H1 (cell line): ENCODE results near the gene ADGRD2. TPM values are rescaled to one million over a fixed set of nuclear protein-coding genes. Genes with fewer than 3 reads are reported as not detected.

Experiments used
- CTCF ChIA-PET: fragments of 300-600 bp; sonication (Branson Sonifier 250); formaldehyde crosslinking; loops from one replicate; lab custom pipeline; 2021; ENCODE audit not compliant: partially characterized antibody; lab: Charles Lee
- POLR2A ChIA-PET: fragments of 300-600 bp; sonication (Branson Sonifier 250); formaldehyde crosslinking; loops from one replicate; lab custom pipeline; 2021; ENCODE audit warnings: inconsistent platforms; ENCODE audit not compliant: partially characterized antibody; lab: Charles Lee
- DNase-seq, 2 experiments: peaks; one replicate each; pipeline versions ENCODE4 v3.0.0 to v3.0.0-alpha.2; 2010 to 2022; ENCODE audit warnings: low spot score in 2 of 2, low read depth in 1 of 2, mixed read lengths in 1 of 2
- FAIRE-seq: peaks from 2 replicates; lab custom pipeline; 2011; peaks lifted over from hg19 to GRCh38; lab: Jason Lieb, UNC
- H2AFZ ChIP-seq: 2 replicates; pipeline ENCODE4 v1.8.1; 2012; ENCODE audit warnings: low read length, inconsistent platforms
- H2AK5ac ChIP-seq: 2 replicates; pipeline ENCODE4 v1.6.1; 2013; ENCODE audit warnings: low read depth, low read length
- H2BK120ac ChIP-seq: replicated peaks from 2 replicates; pipeline ENCODE3; 2013; ENCODE audit warnings: low read depth, low read length, inconsistent platforms
- H2BK12ac ChIP-seq: 2 replicates; pipeline ENCODE4 v1.6.1; 2013; ENCODE audit warnings: low read depth, low read length
- H2BK15ac ChIP-seq: 2 replicates; pipeline ENCODE4 v1.6.1; 2013; ENCODE audit warnings: low read length
- H2BK20ac ChIP-seq: 2 replicates; pipeline ENCODE4 v1.6.1; 2013; ENCODE audit warnings: low read length
- H2BK5ac ChIP-seq: 2 replicates; pipeline ENCODE4 v1.6.1; 2013; ENCODE audit warnings: low read depth, low read length
- H3K14ac ChIP-seq: 2 replicates; pipeline ENCODE4 v1.6.1; 2013; ENCODE audit warnings: inconsistent platforms; ENCODE audit not compliant: insufficient read length
- H3K18ac ChIP-seq: 2 replicates; pipeline ENCODE4 v1.6.1; 2013; ENCODE audit warnings: low read length; ENCODE audit errors: extremely low read depth
- H3K23ac ChIP-seq: 2 replicates; pipeline ENCODE4 v1.6.1; 2013; ENCODE audit warnings: inconsistent platforms; ENCODE audit not compliant: insufficient read length
- H3K23me2 ChIP-seq: 2 replicates; pipeline ENCODE4 v1.6.1; 2013; ENCODE audit warnings: low read depth, low read length
- H3K27ac ChIP-seq: 2 replicates; pipeline ENCODE4 v1.6.1; 2011; ENCODE audit warnings: low read depth, low read length, inconsistent platforms
- H3K27me3 ChIP-seq, 4 experiments: replicated peaks in 1 of 4; 1 replicate in 1 of 4; 2 replicates in 3 of 4; pipeline versions ENCODE4 v1.6.1 to v1.8.1; 2011 to 2013; ENCODE audit warnings: low read length in 3 of 4, mild to moderate bottlenecking in 3 of 4, inconsistent platforms in 2 of 4, mixed read lengths in 2 of 4, moderate library complexity in 1 of 4; ENCODE audit not compliant: control insufficient read depth in 3 of 4, insufficient read depth in 3 of 4; ENCODE audit errors: extremely low read depth in 1 of 4
- H3K36me3 ChIP-seq, 4 experiments: 2 replicates each; pipeline versions ENCODE4 v1.6.1 to v1.8.1; 2011 to 2013; ENCODE audit warnings: mild to moderate bottlenecking in 4 of 4, low read length in 3 of 4, moderate library complexity in 2 of 4, control low read depth in 1 of 4, inconsistent platforms in 1 of 4; ENCODE audit not compliant: insufficient read depth in 4 of 4, control insufficient read depth in 2 of 4
- H3K4ac ChIP-seq: replicated peaks from 2 replicates; pipeline ENCODE3; 2013; ENCODE audit warnings: low read length, low read depth, mixed read lengths, inconsistent platforms; ENCODE audit not compliant: insufficient read length
- H3K4me1 ChIP-seq, 4 experiments: replicated peaks in 1 of 4; 1 replicate in 1 of 4; 2 replicates in 3 of 4; pipeline versions ENCODE4 v1.6.1 to v1.8.1; 2011 to 2013; ENCODE audit warnings: low read length in 3 of 4, inconsistent platforms in 2 of 4, mixed read lengths in 1 of 4; ENCODE audit not compliant: insufficient read depth in 4 of 4, control insufficient read depth in 3 of 4
- H3K4me2 ChIP-seq, 2 experiments: 2 replicates each; pipeline versions ENCODE4 v1.6.1 to v1.8.1; 2011 to 2013; ENCODE audit warnings: low read depth in 2 of 2, low read length in 2 of 2, control low read depth in 1 of 2, inconsistent platforms in 1 of 2, mild to moderate bottlenecking in 1 of 2; ENCODE audit not compliant: insufficient read depth in 1 of 2
- H3K4me3 ChIP-seq, 4 experiments: fragments of 200-600, 300-600 bp in 1 of 4; sonication (generic), shearing (Covaris generic), sonication (Bioruptor Twin) in 1 of 4; 2 replicates each; pipeline versions ENCODE4 v1.5.1 to v1.8.1; 2011 to 2016; ENCODE audit warnings: low read length in 4 of 4, low read depth in 3 of 4, control low read depth in 2 of 4, inconsistent platforms in 2 of 4, mild to moderate bottlenecking in 2 of 4, mixed read lengths in 1 of 4, moderate library complexity in 1 of 4; ENCODE audit not compliant: insufficient read depth in 2 of 4; ENCODE audit errors: extremely low read depth in 1 of 4
- H3K56ac ChIP-seq: replicated peaks from 2 replicates; pipeline ENCODE3; 2013; ENCODE audit warnings: low read depth, mild to moderate bottlenecking, mixed read lengths, low read length, inconsistent platforms; ENCODE audit not compliant: insufficient read length
- H3K79me1 ChIP-seq: 2 replicates; pipeline ENCODE4 v1.6.1; 2013; ENCODE audit warnings: low read depth, low read length, control low read depth
- H3K79me2 ChIP-seq, 2 experiments: 2 replicates each; pipeline versions ENCODE4 v1.6.1 to v1.8.1; 2012 to 2013; ENCODE audit warnings: low read length in 2 of 2, mild to moderate bottlenecking in 2 of 2, inconsistent platforms in 1 of 2; ENCODE audit not compliant: insufficient read depth in 2 of 2, control insufficient read depth in 1 of 2
- H3K9ac ChIP-seq, 4 experiments: replicated peaks in 1 of 4; 1 replicate in 1 of 4; 2 replicates in 3 of 4; pipeline versions ENCODE4 v1.6.1 to v1.8.1; 2011 to 2013; ENCODE audit warnings: low read depth in 3 of 4, low read length in 3 of 4, control low read depth in 2 of 4, mild to moderate bottlenecking in 2 of 4, moderate library complexity in 2 of 4, inconsistent platforms in 1 of 4; ENCODE audit errors: extremely low read depth in 1 of 4
- H3K9me3 ChIP-seq, 2 experiments: 2 replicates each; pipeline versions ENCODE4 v1.6.1 to v1.8.1; 2012 to 2013; ENCODE audit warnings: mild to moderate bottlenecking in 2 of 2, moderate library complexity in 2 of 2, control low read depth in 1 of 2, inconsistent platforms in 1 of 2, low read depth in 1 of 2, low read length in 1 of 2, mixed read lengths in 1 of 2; ENCODE audit not compliant: insufficient read depth in 2 of 2
- H4K20me1 ChIP-seq, 2 experiments: replicated peaks in 1 of 2; 2 replicates each; pipeline versions ENCODE3 to v1.8.1; 2011 to 2013; ENCODE audit warnings: inconsistent platforms in 2 of 2, low read length in 2 of 2, mild to moderate bottlenecking in 1 of 2; ENCODE audit not compliant: insufficient read depth in 2 of 2, control insufficient read depth in 1 of 2
- H4K5ac ChIP-seq: 2 replicates; pipeline ENCODE4 v1.6.1; 2013; ENCODE audit warnings: low read length, low read depth, mixed read lengths, inconsistent platforms; ENCODE audit not compliant: insufficient read length
- H4K8ac ChIP-seq: 2 replicates; pipeline ENCODE4 v1.8.0; 2013; ENCODE audit warnings: mild to moderate bottlenecking, moderate library complexity, low read length, inconsistent platforms; ENCODE audit not compliant: insufficient read depth; ENCODE audit errors: extremely low read depth
- H4K91ac ChIP-seq: replicated peaks from 2 replicates; pipeline ENCODE3; 2013; ENCODE audit warnings: low read length, mixed read lengths, inconsistent platforms; ENCODE audit not compliant: insufficient read length
- CTCF ChIP-seq, 3 experiments: IDR thresholded peaks; 1 replicate in 2 of 3; 2 replicates in 1 of 3; pipeline versions ENCODE4 v1.5.1 to v1.6.1; 2011; ENCODE audit warnings: low read length in 3 of 3, mild to moderate bottlenecking in 3 of 3, inconsistent platforms in 2 of 3, low read depth in 1 of 3, moderate library complexity in 1 of 3; ENCODE audit not compliant: insufficient read depth in 1 of 3; ENCODE audit errors: control extremely low read depth in 1 of 3
- HDAC2 ChIP-seq, 2 experiments: fragments of 300-600 bp in 1 of 2; sonication (generic) in 1 of 2; IDR thresholded peaks; 2 replicates each; pipeline ENCODE4 v1.6.1; 2011 to 2012; ENCODE audit warnings: low read depth in 2 of 2, low read length in 2 of 2, mild to moderate bottlenecking in 2 of 2, moderate library complexity in 2 of 2, borderline replicate concordance in 1 of 2, inconsistent platforms in 1 of 2
- JUN ChIP-seq: IDR thresholded peaks from 2 replicates; pipeline ENCODE4 v1.6.1; 2011; ENCODE audit warnings: low read depth, mild to moderate bottlenecking, improper control_type of control experiment, low read length
- RNF2 ChIP-seq: fragments of 200-900, 300-1000 bp; sonication (generic); IDR thresholded peaks from 2 replicates; pipeline ENCODE4 v1.7.1; 2016; ENCODE audit warnings: borderline replicate concordance, low read depth, mild to moderate bottlenecking, antibody characterized with exemption, low read length; ENCODE audit not compliant: poor library complexity, severe bottlenecking; ENCODE audit errors: missing control alignments
- SUZ12 ChIP-seq: fragments of 200-600 bp; sonication (generic); IDR thresholded peaks from 2 replicates; pipeline ENCODE4 v1.6.1; 2012; ENCODE audit warnings: mild to moderate bottlenecking, inconsistent platforms, low read length, moderate library complexity, mixed read lengths
- YY1 ChIP-seq: IDR thresholded peaks from 2 replicates; pipeline ENCODE4 v1.6.1; 2011; ENCODE audit warnings: low read depth, mild to moderate bottlenecking, low read length
- WGBS, 2 experiments: shearing (Covaris generic) in 1 of 2; methylation state at CpG; one replicate each; pipeline versions ENCODE4 v1.1.6 to v1.1.7; 2013 to 2015; ENCODE audit warnings: low lambda C conversion rate in 2 of 2, mixed read lengths in 2 of 2, inconsistent platforms in 1 of 2, low coverage in 1 of 2, missing lambda C conversion rate in 1 of 2; ENCODE audit not compliant: insufficient replicate concordance in 2 of 2, insufficient coverage in 1 of 2, insufficient read length in 1 of 2; ENCODE audit errors: extremely low coverage in 1 of 2, missing lambda C conversion rate in 1 of 2; 5-methylcytosine and 5-hydroxymethylcytosine counted together
- polyA plus RNA-seq, 7 experiments: library from polyadenylated mRNA; depleted of rRNA in 3 of 7; stranded (reverse) in 5 of 7; unstranded in 2 of 7; fragments of >200 nt in 5 of 7; fragments of 200-250 nt in 2 of 7; gene quantifications; 1 replicate in 5 of 7; 2 replicates in 1 of 7; 4 replicates in 1 of 7; pipeline versions ENCODE4 v1.2.1 to v1.2.3, GENCODE V29; 2011 to 2013; ENCODE audit warnings: missing spikeins in 2 of 7, mixed read lengths in 2 of 7
- total RNA-seq: library from RNA; stranded (reverse); fragmentation: NEBNext Ultra II Directional; extraction: Animal tissue kit (Norgen Biotek cat#: 25700); gene quantifications from 2 replicates; pipeline ENCODE4 v1.2.1, GENCODE V29; 2021

Gene ADGRD2
- total and polyA plus RNA-seq, 2 of the 8 experiments (the other 6 are each of a cell fraction or from before 2014, with no cell fraction given) = 0.41 to 1.4 TPM

GRCh38 chr9:124522121-124523098 is 72.2 kb downstream of the ADGRD2 start:
- H3K23me2 ChIP-seq = peaks cover 1% of the 10 kb centered on the region; the same call in 1 of the 2 replicates
- H2BK15ac ChIP-seq = no peak overlapping the region
- no peak overlapping the region for H3K18ac ChIP-seq
- H2BK120ac ChIP-seq = no peak overlapping the region
- H2AK5ac ChIP-seq = no peak overlapping the region
- H3K27me3 ChIP-seq = no peaks in the 10 kb centered on the region
- H2BK12ac ChIP-seq = peak overlapping the region; percentile 54; the same call in 1 of the 2 replicates
- FAIRE-seq (peak; percentile 7), DNase-seq (peak in 1 of 2 experiments; percentile 69)
- ChIA-PET POLR2A (interaction anchor here (0.9 to 2.4 kb wide), 2 partner anchors 8 to 17 kb away, joined by 4 to 9 read pairs; no protein-coding TSS in a partner anchor), CTCF (interaction anchor here (0.6 to 19.2 kb wide), 11 partner anchors 11 to 334 kb away, joined by 3 to 234 read pairs (median 3); no protein-coding TSS in a partner anchor)
- H4K8ac ChIP-seq = no peak overlapping the region
- H4K91ac ChIP-seq = no peak overlapping the region
- no peak overlapping the region for H3K4ac ChIP-seq
- no peak overlapping the region for H3K4me2 ChIP-seq
- peaks cover 0 to 42% (median 28%) of the 10 kb centered on the region in 4 experiments; a peak in 7 of 8 replicates for H3K36me3 ChIP-seq
- H3K56ac ChIP-seq = no peak overlapping the region
- H3K4me3 ChIP-seq = no peak overlapping the region
- no peaks in the 10 kb centered on the region for H3K9me3 ChIP-seq
- H3K79me1 ChIP-seq = no peaks in the 10 kb centered on the region
- WGBS, 2 experiments = 75% methylated on average over 7 of the region's 7 CpGs; no CpG with 5 or more reads in 1 of the 2 experiments
- no peak overlapping the region for H2BK5ac ChIP-seq
- H3K27ac ChIP-seq = no peak overlapping the region
- no peak overlapping the region for H2BK20ac ChIP-seq
- H3K4me1 ChIP-seq = no peaks in the 10 kb centered on the region
- H3K9ac ChIP-seq = no peak overlapping the region
- H3K14ac ChIP-seq = no peak overlapping the region
- no peak overlapping the region for H3K23ac ChIP-seq
- no peak overlapping the region for H2AFZ ChIP-seq
- no peaks in the 10 kb centered on the region for H3K79me2 ChIP-seq
- H4K5ac ChIP-seq = no peak overlapping the region
- no peaks in the 10 kb centered on the region for H4K20me1 ChIP-seq
- TF ChIP-seq CTCF (IDR thresholded peaks at IDR 0.05; ENCODE audit: control extremely low read depth in 1 of 3, insufficient read depth in 1 of 3, low read depth in 1 of 3, low read length in 3 of 3) = peak; percentile 23 to 61 (median 45); a peak in 3 of 4 replicates
- TF ChIP-seq RNF2 = no peak
- TF ChIP-seq SUZ12 = no peak
- 0 out of 4 replicates have a peak, but pooled peaks of 1 of the 2 experiments have one; percentile 57 for TF ChIP-seq HDAC2 (IDR thresholded peaks at IDR 0.05; ENCODE audit: borderline replicate concordance in 1 of 2, low read depth in 2 of 2, low read length in 2 of 2)
- peak; percentile 82 for TF ChIP-seq YY1
- peak; percentile 47; the same call in 1 of the 2 replicates for TF ChIP-seq JUN
